ENCODE measurements around the gene RARB. TPM values are rescaled to one million over a fixed set of nuclear protein-coding genes. Genes with fewer than 3 reads are reported as not detected.

Gene RARB
- total and polyA plus RNA-seq, 9 of the 15 experiments (the other 6 are each of a cell fraction or from before 2014, with no cell fraction given), result 0.15 to 1.3 (median 0.27) TPM

- TF ChIP-seq DEAF1 (CRISPR knock-in tag; IDR thresholded peaks at IDR 0.05), result no peak
- TF ChIP-seq RBM14 (IDR thresholded peaks at IDR 0.05; ENCODE audit: borderline replicate concordance, insufficient read depth, low read depth, low read length), result no peak
- TF ChIP-seq, protein P1, sequence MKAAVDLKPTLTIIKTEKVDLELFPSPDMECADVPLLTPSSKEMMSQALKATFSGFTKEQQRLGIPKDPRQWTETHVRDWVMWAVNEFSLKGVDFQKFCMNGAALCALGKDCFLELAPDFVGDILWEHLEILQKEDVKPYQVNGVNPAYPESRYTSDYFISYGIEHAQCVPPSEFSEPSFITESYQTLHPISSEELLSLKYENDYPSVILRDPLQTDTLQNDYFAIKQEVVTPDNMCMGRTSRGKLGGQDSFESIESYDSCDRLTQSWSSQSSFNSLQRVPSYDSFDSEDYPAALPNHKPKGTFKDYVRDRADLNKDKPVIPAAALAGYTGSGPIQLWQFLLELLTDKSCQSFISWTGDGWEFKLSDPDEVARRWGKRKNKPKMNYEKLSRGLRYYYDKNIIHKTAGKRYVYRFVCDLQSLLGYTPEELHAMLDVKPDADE (conservative IDR thresholded peaks at IDR 0.05; ENCODE audit: control insufficient read depth, low read depth, low read length), result no peak
- no peak for TF ChIP-seq ZBTB49 (CRISPR knock-in tag; IDR thresholded peaks at IDR 0.05; ENCODE audit: borderline replicate concordance)
- no peak for TF ChIP-seq HDAC1 (IDR thresholded peaks at IDR 0.05)
- TF ChIP-seq FIP1L1 (IDR thresholded peaks at IDR 0.05; ENCODE audit: low read depth, low read length, poor library complexity, severe bottlenecking), result no peak
- TF ChIP-seq CAMTA2 (CRISPR knock-in tag; conservative IDR thresholded peaks at IDR 0.05), result no peak
- TF ChIP-seq DNMT1 (IDR thresholded peaks at IDR 0.05), result no peak
- TF ChIP-seq, protein P2, sequence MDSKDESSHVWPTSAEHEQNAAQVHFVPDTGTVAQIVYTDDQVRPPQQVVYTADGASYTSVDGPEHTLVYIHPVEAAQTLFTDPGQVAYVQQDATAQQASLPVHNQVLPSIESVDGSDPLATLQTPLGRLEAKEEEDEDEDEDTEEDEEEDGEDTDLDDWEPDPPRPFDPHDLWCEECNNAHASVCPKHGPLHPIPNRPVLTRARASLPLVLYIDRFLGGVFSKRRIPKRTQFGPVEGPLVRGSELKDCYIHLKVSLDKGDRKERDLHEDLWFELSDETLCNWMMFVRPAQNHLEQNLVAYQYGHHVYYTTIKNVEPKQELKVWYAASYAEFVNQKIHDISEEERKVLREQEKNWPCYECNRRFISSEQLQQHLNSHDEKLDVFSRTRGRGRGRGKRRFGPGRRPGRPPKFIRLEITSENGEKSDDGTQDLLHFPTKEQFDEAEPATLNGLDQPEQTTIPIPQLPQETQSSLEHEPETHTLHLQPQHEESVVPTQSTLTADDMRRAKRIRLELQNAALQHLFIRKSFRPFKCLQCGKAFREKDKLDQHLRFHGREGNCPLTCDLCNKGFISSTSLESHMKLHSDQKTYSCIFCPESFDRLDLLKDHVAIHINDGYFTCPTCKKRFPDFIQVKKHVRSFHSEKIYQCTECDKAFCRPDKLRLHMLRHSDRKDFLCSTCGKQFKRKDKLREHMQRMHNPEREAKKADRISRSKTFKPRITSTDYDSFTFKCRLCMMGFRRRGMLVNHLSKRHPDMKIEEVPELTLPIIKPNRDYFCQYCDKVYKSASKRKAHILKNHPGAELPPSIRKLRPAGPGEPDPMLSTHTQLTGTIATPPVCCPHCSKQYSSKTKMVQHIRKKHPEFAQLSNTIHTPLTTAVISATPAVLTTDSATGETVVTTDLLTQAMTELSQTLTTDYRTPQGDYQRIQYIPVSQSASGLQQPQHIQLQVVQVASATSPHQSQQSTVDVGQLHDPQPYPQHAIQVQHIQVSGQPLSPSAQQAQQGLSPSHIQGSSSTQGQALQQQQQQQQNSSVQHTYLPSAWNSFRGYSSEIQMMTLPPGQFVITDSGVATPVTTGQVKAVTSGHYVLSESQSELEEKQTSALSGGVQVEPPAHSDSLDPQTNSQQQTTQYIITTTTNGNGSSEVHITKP (IDR thresholded peaks at IDR 0.05; ENCODE audit: partially characterized antibody), result no peak
- TF ChIP-seq, protein P3, sequence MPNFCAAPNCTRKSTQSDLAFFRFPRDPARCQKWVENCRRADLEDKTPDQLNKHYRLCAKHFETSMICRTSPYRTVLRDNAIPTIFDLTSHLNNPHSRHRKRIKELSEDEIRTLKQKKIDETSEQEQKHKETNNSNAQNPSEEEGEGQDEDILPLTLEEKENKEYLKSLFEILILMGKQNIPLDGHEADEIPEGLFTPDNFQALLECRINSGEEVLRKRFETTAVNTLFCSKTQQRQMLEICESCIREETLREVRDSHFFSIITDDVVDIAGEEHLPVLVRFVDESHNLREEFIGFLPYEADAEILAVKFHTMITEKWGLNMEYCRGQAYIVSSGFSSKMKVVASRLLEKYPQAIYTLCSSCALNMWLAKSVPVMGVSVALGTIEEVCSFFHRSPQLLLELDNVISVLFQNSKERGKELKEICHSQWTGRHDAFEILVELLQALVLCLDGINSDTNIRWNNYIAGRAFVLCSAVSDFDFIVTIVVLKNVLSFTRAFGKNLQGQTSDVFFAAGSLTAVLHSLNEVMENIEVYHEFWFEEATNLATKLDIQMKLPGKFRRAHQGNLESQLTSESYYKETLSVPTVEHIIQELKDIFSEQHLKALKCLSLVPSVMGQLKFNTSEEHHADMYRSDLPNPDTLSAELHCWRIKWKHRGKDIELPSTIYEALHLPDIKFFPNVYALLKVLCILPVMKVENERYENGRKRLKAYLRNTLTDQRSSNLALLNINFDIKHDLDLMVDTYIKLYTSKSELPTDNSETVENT (CRISPR knock-in tag; IDR thresholded peaks at IDR 0.05), result no peak
- TF ChIP-seq ZNF3 (CRISPR knock-in tag; IDR thresholded peaks at IDR 0.05), result no peak
- TF ChIP-seq CSDE1 (IDR thresholded peaks at IDR 0.05), result no peak
- TF ChIP-seq FOXA1 (IDR thresholded peaks at IDR 0.05; ENCODE audit: borderline replicate concordance), result no peak
- peak; percentile 46 for TF ChIP-seq ZNF766 (CRISPR knock-in tag; conservative IDR thresholded peaks at IDR 0.05)
- peak; percentile 28; the same call in 1 of the 2 replicates for TF ChIP-seq LEF1 (IDR thresholded peaks at IDR 0.05)
- TF ChIP-seq ELF2 (CRISPR knock-in tag; IDR thresholded peaks at IDR 0.05), result no peak
- no peak for TF ChIP-seq KHSRP (IDR thresholded peaks at IDR 0.05)
These were observed 176.2 kb downstream of the RARB start (continued) for GRCh38 chr3:25604107-25604805.

Data from K562 (cell line).